GM06990 (cell line): ENCODE data around the gene CDC25A.
"Not testable (repeated sequence)": the region's sequence is repeated elsewhere in the genome, so short reads cannot be mapped to it uniquely, and the experiment has no call there.

Experiments used
- DNase-seq: peaks from one replicate; pipeline ENCODE4 v3.0.0-alpha.2; 2011; ENCODE audit not compliant: insufficient read length; ENCODE audit errors: extremely low read depth
- H3K27me3 ChIP-seq: replicated peaks from 2 replicates; pipeline ENCODE4 v1.6.0; 2011; ENCODE audit warnings: low read length; ENCODE audit not compliant: control insufficient read depth, insufficient read depth
- H3K36me3 ChIP-seq: 2 replicates; pipeline ENCODE4 v1.5.1; 2011; ENCODE audit warnings: low read length; ENCODE audit not compliant: control insufficient read depth, insufficient read depth
- H3K4me3 ChIP-seq: replicated peaks from 2 replicates; pipeline ENCODE4 v1.5.1; 2011; ENCODE audit warnings: low read depth, mild to moderate bottlenecking, control low read depth, low read length
- TF ChIP-seq, protein P1 (sequence below): IDR thresholded peaks from 2 replicates; pipeline ENCODE4 v1.5.1; 2011; ENCODE audit warnings: low read length, control low read depth, mild to moderate bottlenecking, inconsistent platforms; ENCODE audit not compliant: insufficient read depth, poor library complexity, severe bottlenecking

The CDC25A gene

DNA sequence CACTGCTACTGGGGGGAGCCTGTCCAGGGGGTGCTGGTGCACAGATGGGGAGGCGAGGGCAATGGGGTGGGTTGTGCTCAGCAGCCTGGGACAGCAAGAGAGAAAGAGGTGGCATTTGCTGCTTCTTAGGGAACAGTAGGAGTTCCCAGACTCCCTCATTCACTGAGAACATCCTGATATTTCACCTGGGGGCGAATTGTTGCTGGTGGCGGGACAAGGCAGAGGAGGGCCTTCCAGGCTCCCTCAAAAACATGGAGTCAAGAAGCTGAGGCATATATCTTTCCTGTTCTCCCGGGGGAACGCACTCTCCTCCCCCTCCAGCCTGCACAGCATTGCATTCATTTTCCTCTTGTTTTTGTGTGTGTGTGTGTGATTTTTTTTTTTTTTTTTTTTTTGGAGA lies 65.7 kb downstream of the CDC25A start:
- Histone ChIP-seq H3K36me3 (no peaks in the 10 kb centered on the region), H3K27me3 (no peaks in the 10 kb centered on the region), H3K4me3 (no peak overlapping the region)
- no peak for DNase-seq
- TF ChIP-seq, protein P1, sequence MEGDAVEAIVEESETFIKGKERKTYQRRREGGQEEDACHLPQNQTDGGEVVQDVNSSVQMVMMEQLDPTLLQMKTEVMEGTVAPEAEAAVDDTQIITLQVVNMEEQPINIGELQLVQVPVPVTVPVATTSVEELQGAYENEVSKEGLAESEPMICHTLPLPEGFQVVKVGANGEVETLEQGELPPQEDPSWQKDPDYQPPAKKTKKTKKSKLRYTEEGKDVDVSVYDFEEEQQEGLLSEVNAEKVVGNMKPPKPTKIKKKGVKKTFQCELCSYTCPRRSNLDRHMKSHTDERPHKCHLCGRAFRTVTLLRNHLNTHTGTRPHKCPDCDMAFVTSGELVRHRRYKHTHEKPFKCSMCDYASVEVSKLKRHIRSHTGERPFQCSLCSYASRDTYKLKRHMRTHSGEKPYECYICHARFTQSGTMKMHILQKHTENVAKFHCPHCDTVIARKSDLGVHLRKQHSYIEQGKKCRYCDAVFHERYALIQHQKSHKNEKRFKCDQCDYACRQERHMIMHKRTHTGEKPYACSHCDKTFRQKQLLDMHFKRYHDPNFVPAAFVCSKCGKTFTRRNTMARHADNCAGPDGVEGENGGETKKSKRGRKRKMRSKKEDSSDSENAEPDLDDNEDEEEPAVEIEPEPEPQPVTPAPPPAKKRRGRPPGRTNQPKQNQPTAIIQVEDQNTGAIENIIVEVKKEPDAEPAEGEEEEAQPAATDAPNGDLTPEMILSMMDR, result no peak

DNA sequence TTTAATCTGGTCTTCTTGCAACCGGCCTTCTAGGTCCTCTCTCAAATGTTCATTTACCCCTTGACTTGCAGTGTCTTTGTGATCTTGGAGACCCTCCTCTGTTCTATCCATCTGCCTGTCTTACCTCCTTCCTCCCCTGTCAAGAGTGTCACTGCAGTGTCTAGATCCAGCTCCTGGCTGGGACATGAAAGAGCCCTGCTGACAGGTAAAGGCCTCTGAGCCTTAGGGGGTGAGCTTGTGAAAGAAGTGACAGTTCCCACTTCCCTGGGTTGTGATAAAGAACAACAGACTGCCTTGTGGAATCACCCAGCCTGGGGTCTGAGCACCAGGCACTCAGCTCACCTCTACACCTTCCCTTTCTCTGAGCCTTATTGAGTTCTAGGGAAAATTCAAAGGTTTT lies 68.0 kb downstream of the CDC25A start:
- DNase-seq, result no peak
- no peak overlapping the region for H3K4me3 ChIP-seq
- TF ChIP-seq, protein P1, result no peak
- H3K27me3 ChIP-seq, result no peaks in the 10 kb centered on the region
- no peaks in the 10 kb centered on the region for H3K36me3 ChIP-seq

DNA sequence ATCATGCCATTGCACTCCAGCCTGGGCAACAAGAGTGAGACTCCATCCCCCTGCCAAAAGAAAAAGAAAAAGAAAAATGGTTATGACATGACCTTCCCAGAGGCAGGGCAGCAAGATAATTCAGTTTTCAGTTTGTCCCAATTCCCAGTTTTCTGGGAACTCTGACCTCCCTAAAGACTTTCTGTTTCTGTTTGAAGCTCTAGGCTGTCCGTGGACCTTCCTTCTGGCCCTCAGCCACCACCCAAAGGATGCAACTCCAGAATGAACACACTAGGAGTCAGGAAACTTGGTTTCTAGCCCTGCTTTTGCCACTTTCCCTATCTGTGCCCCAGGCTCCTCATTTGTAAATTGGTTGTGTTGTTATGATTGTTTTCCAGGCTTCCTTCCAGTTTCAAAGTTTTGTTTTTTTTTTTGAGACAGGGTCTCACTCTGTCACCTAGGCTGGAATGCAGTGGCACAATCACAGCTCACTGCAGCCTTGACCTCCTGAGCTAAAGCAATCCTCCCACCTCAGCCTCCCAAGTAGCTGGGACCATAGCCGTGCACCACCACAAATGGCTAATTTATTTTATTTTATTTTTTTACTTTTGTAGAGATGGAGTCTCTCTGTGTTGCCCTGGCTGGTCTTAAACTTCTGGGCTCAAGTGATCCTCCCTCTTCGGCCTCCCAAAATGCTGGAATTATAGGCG lies 68.6 kb downstream of the CDC25A start:
- Histone ChIP-seq H3K4me3 (no peak overlapping the region), H3K27me3 (no peaks in the 10 kb centered on the region), H3K36me3 (no peaks in the 10 kb centered on the region)
- DNase-seq, result no peak
- TF ChIP-seq, protein P1, result no peak

DNA sequence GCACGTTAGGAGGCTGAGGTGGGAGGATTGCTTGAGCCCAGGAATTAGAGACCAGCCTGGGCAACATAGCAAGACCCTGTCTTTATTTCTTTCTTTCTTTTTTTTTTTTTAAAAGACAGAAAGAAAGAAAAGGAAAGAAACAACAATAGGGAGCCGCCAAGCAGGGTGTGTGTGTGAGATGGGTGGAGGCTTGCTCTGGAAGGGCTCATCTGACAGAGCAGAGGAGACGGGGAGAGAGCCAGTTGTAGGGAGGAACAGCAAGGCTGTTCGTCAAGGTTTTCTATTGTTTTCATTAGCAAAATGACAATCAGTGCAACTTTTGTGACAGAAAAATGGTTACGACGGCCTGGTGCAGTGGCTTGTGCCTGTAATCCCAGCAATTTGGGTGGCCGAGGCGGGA lies 69.3 kb downstream of the CDC25A start:
- Histone ChIP-seq H3K36me3 (no peaks in the 10 kb centered on the region), H3K27me3 (no peaks in the 10 kb centered on the region), H3K4me3 (no peak overlapping the region)
- DNase-seq, result no peak
- TF ChIP-seq, protein P1, result no peak

DNA sequence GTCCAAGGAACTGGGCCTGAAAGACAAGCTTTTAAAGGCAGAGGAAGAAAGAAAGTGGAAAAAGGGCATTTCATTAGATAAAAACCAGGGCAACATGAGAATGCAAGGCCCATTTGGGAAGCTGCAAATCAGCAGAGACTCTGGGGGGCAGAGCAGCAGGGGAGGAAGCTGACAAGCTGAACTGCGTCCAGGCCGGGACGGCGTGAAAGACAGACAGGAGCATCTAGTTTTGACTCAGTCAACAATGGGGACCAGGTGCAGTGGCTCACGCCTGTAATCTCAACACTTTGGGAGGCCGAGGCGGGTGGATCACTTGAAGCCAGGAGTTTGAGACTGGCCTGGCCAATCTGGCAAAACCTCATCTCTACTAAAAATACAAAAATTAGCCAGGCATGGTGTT lies 69.9 kb downstream of the CDC25A start:
- TF ChIP-seq, protein P1, result peak; percentile 16
- H3K36me3 ChIP-seq, result no peaks in the 10 kb centered on the region
- no peaks in the 10 kb centered on the region for H3K27me3 ChIP-seq
- no peak overlapping the region for H3K4me3 ChIP-seq
- DNase-seq, result no peak

DNA sequence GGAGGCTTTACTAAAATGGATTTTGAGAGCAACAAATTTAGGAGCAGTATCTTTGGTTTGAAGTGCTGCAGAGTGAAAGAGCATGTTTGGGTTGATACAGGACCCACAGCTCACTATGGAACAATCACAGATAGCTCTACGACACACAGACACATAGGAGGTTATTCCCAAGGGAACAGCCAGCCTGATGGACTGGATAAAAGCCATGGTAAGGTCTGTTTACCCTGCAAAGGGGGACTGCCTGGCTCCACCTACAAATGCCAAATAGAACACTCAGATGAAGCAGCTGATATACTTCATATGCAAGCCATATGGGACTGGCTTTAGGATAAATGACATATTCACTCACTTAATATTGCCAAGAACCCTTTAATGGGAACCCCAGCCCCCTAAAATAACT lies 75.4 kb downstream of the CDC25A start:
- no peak for DNase-seq
- Histone ChIP-seq H3K4me3 (0 out of 2 replicates have a peak overlapping the region, but pooled peaks have one; percentile 25), H3K36me3 (no peaks in the 10 kb centered on the region), H3K27me3 (no peaks in the 10 kb centered on the region)
- TF ChIP-seq, protein P1, result no peak

DNA sequence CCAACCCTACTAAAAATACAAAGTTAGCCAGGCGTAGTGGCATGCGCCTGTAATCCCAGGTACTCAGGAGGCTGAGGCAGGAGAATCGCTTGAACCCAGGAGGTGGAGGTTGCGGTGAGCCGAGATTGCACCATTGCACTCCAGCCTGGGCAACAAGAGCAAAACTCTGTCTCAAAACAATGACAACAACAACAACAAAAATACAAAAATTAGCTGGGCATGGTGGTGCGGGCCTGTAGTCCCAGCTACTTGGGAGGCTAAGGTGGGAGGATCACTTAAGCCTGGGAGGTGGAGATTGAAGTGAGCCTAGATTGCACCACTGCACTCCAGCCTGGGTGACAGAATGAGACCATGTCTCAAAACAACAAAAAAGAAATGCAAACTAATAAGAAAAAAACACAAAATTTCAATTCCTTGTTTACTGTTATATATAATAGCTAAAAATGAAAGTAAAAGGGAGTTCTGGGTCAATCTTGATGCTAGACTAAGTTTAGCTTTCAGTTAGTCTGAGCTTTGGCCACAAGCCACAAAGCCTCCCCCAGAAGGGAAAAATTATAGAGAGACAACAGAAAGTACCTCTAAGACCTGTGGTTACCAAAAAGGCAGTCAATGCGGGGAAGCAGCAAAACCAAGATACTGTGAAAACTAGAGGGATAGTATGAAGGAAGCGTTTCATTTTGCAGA lies 76.0 kb downstream of the CDC25A start:
- DNase-seq, result peak; percentile 79
- not testable (repeated sequence) for H3K4me3 ChIP-seq, H3K36me3 ChIP-seq, H3K27me3 ChIP-seq
